Gastroesophageal sphincter (tissue), 3 donors: ENCODE results near the gene LTO1.
A peak's percentile ranks its signal among the peaks of the same experiment; 100 is the strongest.

Experiments used
- CTCF ChIP-seq, 4 experiments: fragments of 200-600 bp in 2 of 4; fragments of 450-650 bp in 2 of 4; sonication (generic) in 1 of 4; IDR thresholded peaks; one replicate each; pipeline ENCODE4 v1.5.1; 2017 to 2019; ENCODE audit warnings: antibody characterized with exemption in 4 of 4, mild to moderate bottlenecking in 2 of 4, moderate library complexity in 2 of 4
- EP300 ChIP-seq: sonication (generic); formaldehyde crosslinking; IDR thresholded peaks from one replicate; pipeline ENCODE4 v1.6.1; 2017; ENCODE audit warnings: antibody characterized with exemption, mild to moderate bottlenecking
- POLR2A ChIP-seq, 2 donors: fragments of 450-650 bp; IDR thresholded peaks; one replicate each; pipeline ENCODE4 v1.6.1; 2017; ENCODE audit warnings: antibody characterized with exemption in 2 of 2, mild to moderate bottlenecking in 2 of 2, moderate library complexity in 1 of 2
- POLR2AphosphoS5 ChIP-seq: sonication (generic); formaldehyde crosslinking; IDR thresholded peaks from one replicate; pipeline ENCODE4 v1.6.1; 2017; ENCODE audit warnings: antibody characterized with exemption

DNA sequence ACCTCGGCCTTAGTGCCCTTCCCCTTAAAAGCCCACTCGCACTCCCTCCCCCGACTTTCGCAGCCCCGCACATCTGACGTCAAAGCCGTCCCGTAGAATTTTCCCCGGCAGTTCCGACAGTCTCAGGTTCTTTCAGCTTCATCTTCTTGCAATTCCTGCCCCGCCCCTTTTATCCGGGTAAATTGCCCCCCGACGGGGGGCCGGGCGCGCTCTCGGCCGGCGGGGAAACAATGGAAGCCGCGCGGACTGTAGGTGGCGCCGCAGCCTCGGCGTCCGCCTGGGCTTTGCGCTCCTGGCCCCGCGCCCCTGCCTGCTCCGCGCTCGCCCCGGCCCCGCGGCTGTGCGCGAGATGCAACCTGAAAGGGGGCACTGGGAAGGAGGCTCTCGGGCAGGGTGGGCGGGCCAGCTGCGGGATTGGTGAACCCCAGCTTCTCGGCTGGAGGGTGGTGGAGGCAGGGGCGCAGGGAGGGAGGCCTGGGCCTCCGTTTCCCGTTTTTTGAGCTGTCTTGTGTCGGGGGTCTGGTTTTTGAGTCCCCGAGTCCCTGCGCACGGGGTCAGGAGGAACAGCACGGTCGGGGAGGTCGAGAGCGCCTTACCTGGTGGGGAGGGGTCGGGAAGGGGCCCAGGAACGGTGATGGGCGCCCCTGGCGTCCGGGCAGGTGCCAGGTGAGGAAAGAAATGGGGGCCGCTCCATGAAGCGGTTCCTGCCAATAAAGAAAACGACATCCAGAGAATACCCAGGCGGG is 29.5 kb upstream of the LTO1 start:
- peak in 1 of 4 experiments; percentile 53 for TF ChIP-seq CTCF (IDR thresholded peaks at IDR 0.05)
- no peak for TF ChIP-seq POLR2AphosphoS5
- no peak for TF ChIP-seq POLR2A (IDR thresholded peaks at IDR 0.05)
- TF ChIP-seq EP300: no peak
